Effector memory CD8-positive, alpha-beta T cell (primary cell): ENCODE results near the gene LCTL.
A peak's percentile ranks its signal among the peaks of the same experiment; 100 is the strongest.

Experiments
- ATAC-seq: fragments of 150-1000 bp; cut with Tn5 transposase; replicated peaks from 2 replicates; pipeline ENCODE4 v1.10.0; 2021; ENCODE audit warnings: mild to moderate bottlenecking, moderate library complexity
- DNase-seq, 3 experiments: peaks; one replicate each; pipeline ENCODE4 v3.0.0; 2021
- H3K27ac Mint-ChIP-seq, 2 donors: one replicate each; pipeline ENCODE4 v1.8.0; 2022; ENCODE audit warnings: mild to moderate bottlenecking in 2 of 2, mixed read lengths in 2 of 2, moderate library complexity in 2 of 2
- H3K27me3 Mint-ChIP-seq, 2 donors: one replicate each; pipeline ENCODE4 v1.8.0; 2022; ENCODE audit warnings: mixed read lengths in 2 of 2
- H3K36me3 Mint-ChIP-seq: one replicate; pipeline ENCODE4 v1.8.0; 2022; ENCODE audit warnings: mild to moderate bottlenecking, moderate library complexity, mixed read lengths; ENCODE audit not compliant: insufficient read depth
- H3K4me1 Mint-ChIP-seq, 2 donors: one replicate each; pipeline ENCODE4 v1.8.0; 2022; ENCODE audit warnings: low read depth in 2 of 2, mixed read lengths in 2 of 2
- H3K4me3 Mint-ChIP-seq, 2 donors: one replicate each; pipeline ENCODE4 v1.8.0; 2022; ENCODE audit warnings: mild to moderate bottlenecking in 2 of 2, mixed read lengths in 2 of 2, moderate library complexity in 2 of 2
- H3K9me3 Mint-ChIP-seq, 2 donors: one replicate each; pipeline ENCODE4 v1.8.0; 2022; ENCODE audit warnings: mixed read lengths in 2 of 2
- total RNA-seq, 9 experiments: gene quantifications; one replicate each; lab custom pipeline; 2026; lab: John Stamatoyannopoulos, UW

LCTL gene
- 0 to 0.10 (median 0) reads per million in 9 experiments for total RNA-seq

- Mint-ChIP-seq H3K9me3 (no peaks in the 10 kb centered on the region), H3K27me3 (no peaks in the 10 kb centered on the region), H3K27ac (peak within 1 kb of the TSS; percentile 2 to 49), H3K36me3 (no peaks in the 10 kb centered on the region), H3K4me3 (no peak within 1 kb of the TSS), H3K4me1 (peaks cover 6 to 8% of the 10 kb centered on the region in 2 donors)
- DNase-seq: no peak
- no peak for ATAC-seq
Observed at GRCh38 chr15:66565741-66566144, at the start of gene LCTL. Gene LCTL, minus strand, starts transcription at chr15:66565998. Its CDS starts 633 bp downstream, at chr15:66565365.

- no peaks in the 10 kb centered on the region for H3K36me3 Mint-ChIP-seq
- no peak for DNase-seq
- no peak overlapping the region for H3K4me3 Mint-ChIP-seq
- ATAC-seq: no peak
- peaks cover 0 to 8% of the 10 kb centered on the region in 2 donors for H3K4me1 Mint-ChIP-seq
- no peak overlapping the region for H3K27ac Mint-ChIP-seq
- no peaks in the 10 kb centered on the region for H3K9me3 Mint-ChIP-seq
- H3K27me3 Mint-ChIP-seq: peaks cover under 1 to 39% of the 10 kb centered on the region in 2 donors
Observed at GRCh38 chr15:66614951-66615760, 49.4 kb upstream of the LCTL start.

DNA sequence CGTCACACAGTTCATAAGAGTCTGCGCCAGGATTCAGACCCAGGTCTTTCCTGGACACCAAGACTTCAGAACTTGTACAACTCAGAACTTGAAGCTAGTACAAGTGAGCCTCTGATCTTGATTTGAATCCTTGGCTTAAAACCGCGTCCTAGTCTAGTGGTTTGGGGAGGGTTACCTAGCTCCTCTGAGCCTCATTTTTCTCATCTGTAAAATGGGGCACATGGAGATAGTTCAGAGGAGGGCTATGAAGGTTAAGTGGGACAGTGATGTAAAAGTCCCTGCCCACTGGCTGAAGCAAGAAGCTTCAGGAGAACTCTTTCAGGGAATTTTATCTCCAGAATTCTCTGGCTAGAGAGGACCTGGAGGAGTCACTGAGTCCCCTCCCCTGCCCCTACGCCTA lies 48.7 kb upstream of the LCTL start:
- peaks cover 0 to 36% of the 10 kb centered on the region in 2 donors for H3K27me3 Mint-ChIP-seq
- H3K4me3 Mint-ChIP-seq: no peak overlapping the region
- H3K36me3 Mint-ChIP-seq: no peaks in the 10 kb centered on the region
- peaks cover 0 to 8% of the 10 kb centered on the region in 2 donors for H3K4me1 Mint-ChIP-seq
- ATAC-seq (no peak), DNase-seq (no peak)
- H3K27ac Mint-ChIP-seq: no peak overlapping the region
- no peaks in the 10 kb centered on the region for H3K9me3 Mint-ChIP-seq

DNA sequence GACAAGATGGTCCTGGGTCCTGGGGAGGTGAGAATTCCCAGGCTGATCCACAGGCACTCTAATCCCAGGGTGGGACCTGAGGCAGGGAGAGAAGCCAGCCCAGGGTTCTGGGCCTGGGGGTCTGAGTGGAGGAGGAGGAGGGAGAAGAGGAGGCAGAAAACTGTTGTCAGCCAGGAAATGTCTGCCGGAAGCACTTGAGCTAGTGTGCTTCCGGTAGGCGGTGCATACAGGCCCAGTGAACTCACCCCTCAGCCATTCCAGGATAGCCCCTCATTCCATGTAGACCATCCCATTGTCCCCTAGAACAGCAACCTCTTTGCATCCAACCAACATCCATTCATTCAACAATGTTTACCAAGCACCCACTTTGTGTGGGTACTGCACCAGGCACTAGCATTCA lies 47.9 kb upstream of the LCTL start:
- ATAC-seq (no peak), DNase-seq (no peak)
- H3K9me3 Mint-ChIP-seq: no peaks in the 10 kb centered on the region
- H3K27me3 Mint-ChIP-seq: peaks cover 0 to 30% of the 10 kb centered on the region in 2 donors
- peak overlapping the region in 1 of 2 donors; percentile 71 for H3K27ac Mint-ChIP-seq
- no peaks in the 10 kb centered on the region for H3K36me3 Mint-ChIP-seq
- no peak overlapping the region for H3K4me3 Mint-ChIP-seq
- H3K4me1 Mint-ChIP-seq: peaks cover 0 to 8% of the 10 kb centered on the region in 2 donors

- Mint-ChIP-seq H3K36me3 (no peaks in the 10 kb centered on the region), H3K4me3 (no peak overlapping the region), H3K27me3 (peaks cover 0 to 14% of the 10 kb centered on the region in 2 donors), H3K4me1 (peaks cover 0 to 8% of the 10 kb centered on the region in 2 donors), H3K27ac (no peak overlapping the region), H3K9me3 (no peaks in the 10 kb centered on the region)
- DNase-seq (no peak), ATAC-seq (no peak)
Observed at GRCh38 chr15:66611257-66612053, 45.7 kb upstream of the LCTL start.

GRCh38 chr15:66609876-66610275 lies 44.1 kb upstream of the LCTL start:
- DNase-seq (no peak), ATAC-seq (no peak)
- Mint-ChIP-seq H3K4me1 (peaks cover 0 to 8% of the 10 kb centered on the region in 2 donors), H3K9me3 (no peaks in the 10 kb centered on the region), H3K27ac (no peak overlapping the region), H3K4me3 (no peak overlapping the region), H3K27me3 (peaks cover 0 to 14% of the 10 kb centered on the region in 2 donors), H3K36me3 (no peaks in the 10 kb centered on the region)

DNA sequence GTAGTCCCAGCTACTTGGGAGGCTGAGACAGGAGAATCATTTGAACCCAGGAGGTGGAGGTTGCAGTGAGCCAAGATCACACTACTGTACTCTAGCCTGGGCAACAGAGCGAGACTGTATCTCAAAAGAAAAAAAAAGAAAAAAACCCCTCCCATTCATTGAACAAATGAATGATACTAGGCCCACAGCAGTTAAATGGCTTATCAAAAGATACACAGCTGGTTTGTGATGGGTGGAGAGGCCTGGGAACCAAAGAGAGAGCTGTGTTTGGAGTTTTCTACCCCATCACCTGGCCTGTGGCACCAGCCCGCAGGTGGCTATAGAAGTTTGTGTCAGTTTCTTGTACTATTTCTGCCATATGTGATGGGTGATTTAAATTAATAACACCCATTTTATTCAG lies 43.1 kb upstream of the LCTL start:
- H3K4me3 Mint-ChIP-seq: no peak overlapping the region
- H3K4me1 Mint-ChIP-seq: peaks cover 0 to 8% of the 10 kb centered on the region in 2 donors
- DNase-seq (no peak), ATAC-seq (no peak)
- H3K36me3 Mint-ChIP-seq: no peaks in the 10 kb centered on the region
- no peaks in the 10 kb centered on the region for H3K9me3 Mint-ChIP-seq
- H3K27me3 Mint-ChIP-seq: peaks cover 0 to 13% of the 10 kb centered on the region in 2 donors
- H3K27ac Mint-ChIP-seq: no peak overlapping the region

DNA sequence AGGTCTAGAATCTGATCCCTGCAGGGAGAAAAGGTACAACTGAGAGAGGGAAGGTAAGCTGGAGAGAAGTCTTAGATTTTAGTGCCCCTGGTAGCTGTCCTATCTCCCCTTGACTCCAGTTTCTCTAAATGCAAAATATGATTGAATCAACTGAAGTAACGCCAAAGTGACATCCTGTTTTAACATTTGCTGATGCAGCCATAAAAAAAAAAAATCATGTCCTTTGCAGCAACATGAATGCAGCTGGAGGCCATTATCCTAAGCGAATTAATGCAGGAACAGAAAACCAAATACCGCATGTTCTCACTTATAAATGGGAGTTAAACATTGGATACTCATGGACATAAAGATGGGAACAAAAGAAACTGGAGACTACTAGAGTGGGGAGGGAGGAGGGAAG lies 42.4 kb upstream of the LCTL start:
- Mint-ChIP-seq H3K27ac (no peak overlapping the region), H3K4me3 (no peak overlapping the region), H3K27me3 (peaks cover 0 to 12% of the 10 kb centered on the region in 2 donors), H3K36me3 (no peaks in the 10 kb centered on the region), H3K9me3 (no peaks in the 10 kb centered on the region), H3K4me1 (peaks cover 0 to 4% of the 10 kb centered on the region in 2 donors)
- ATAC-seq: no peak
- DNase-seq: no peak

GRCh38 chr15:66603301-66604179 lies 37.7 kb upstream of the LCTL start:
- H3K4me1 Mint-ChIP-seq: peaks cover 0 to under 1% of the 10 kb centered on the region in 2 donors
- DNase-seq (peak; percentile 16 to 46 (median 31)), ATAC-seq (no peak)
- H3K9me3 Mint-ChIP-seq: no peaks in the 10 kb centered on the region
- H3K27ac Mint-ChIP-seq: no peak overlapping the region
- no peak overlapping the region for H3K4me3 Mint-ChIP-seq
- H3K36me3 Mint-ChIP-seq: no peaks in the 10 kb centered on the region
- H3K27me3 Mint-ChIP-seq: peaks cover 12 to 41% of the 10 kb centered on the region in 2 donors

DNA sequence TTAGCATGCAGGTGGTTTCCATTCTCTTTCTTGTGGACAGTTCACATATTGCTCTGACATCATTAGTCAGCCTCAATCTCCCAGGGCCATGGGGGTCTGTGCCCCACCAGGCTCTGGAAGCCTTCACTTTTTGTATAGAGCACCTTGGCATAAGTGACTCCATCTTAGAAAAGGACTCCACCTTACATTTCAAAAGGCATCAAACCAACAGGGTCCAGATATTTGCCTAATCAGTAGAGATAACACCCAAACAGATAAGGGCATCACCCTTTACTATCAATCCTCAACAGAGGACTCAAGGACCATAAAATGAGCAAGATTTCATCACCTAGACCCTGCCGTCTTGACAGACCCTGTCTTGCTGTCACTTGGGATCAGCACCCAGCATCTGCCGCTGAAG lies 35.7 kb upstream of the LCTL start:
- no peak for DNase-seq
- H3K4me3 Mint-ChIP-seq: no peak overlapping the region
- H3K27ac Mint-ChIP-seq: no peak overlapping the region
- H3K36me3 Mint-ChIP-seq: no peaks in the 10 kb centered on the region
- peaks cover 12 to 48% of the 10 kb centered on the region in 2 donors for H3K27me3 Mint-ChIP-seq
- H3K9me3 Mint-ChIP-seq: no peaks in the 10 kb centered on the region
- peaks cover 0 to 4% of the 10 kb centered on the region in 2 donors for H3K4me1 Mint-ChIP-seq
- ATAC-seq: no peak

GRCh38 chr15:66600240-66600627 lies 34.4 kb upstream of the LCTL start:
- no peak overlapping the region for H3K27ac Mint-ChIP-seq
- peaks cover 0 to 4% of the 10 kb centered on the region in 2 donors for H3K4me1 Mint-ChIP-seq
- no peaks in the 10 kb centered on the region for H3K36me3 Mint-ChIP-seq
- peaks cover 12 to 48% of the 10 kb centered on the region in 2 donors for H3K27me3 Mint-ChIP-seq
- H3K9me3 Mint-ChIP-seq: no peaks in the 10 kb centered on the region
- DNase-seq (no peak), ATAC-seq (no peak)
- no peak overlapping the region for H3K4me3 Mint-ChIP-seq

- Mint-ChIP-seq H3K36me3 (no peaks in the 10 kb centered on the region), H3K27me3 (peaks cover 17 to 48% of the 10 kb centered on the region in 2 donors), H3K4me3 (no peak overlapping the region), H3K4me1 (peaks cover 0 to 4% of the 10 kb centered on the region in 2 donors), H3K9me3 (no peaks in the 10 kb centered on the region), H3K27ac (no peak overlapping the region)
- DNase-seq (no peak), ATAC-seq (no peak)
Observed at GRCh38 chr15:66599536-66600239, 33.9 kb upstream of the LCTL start.
